ENCODE results near the gene TCEA3. TPM values are rescaled to one million over a fixed set of nuclear protein-coding genes. Genes with fewer than 3 reads are reported as not detected.

Gene TCEA3
- polyA plus RNA-seq, 1 experiment: 21.0 TPM

GRCh38 chr1:23343221-23344110, 81.1 kb downstream of the TCEA3 start:
- Histone ChIP-seq H3K4me3 (ENCODE audit: low read depth, low read length) (peak overlapping the region; percentile 76), H3K27me3 (ENCODE audit: control insufficient read depth, insufficient read depth, low read length) (no peaks in the 10 kb centered on the region), H3K36me3 (ENCODE audit: control insufficient read depth, insufficient read depth, low read length) (no peaks in the 10 kb centered on the region)
- no peak for DNase-seq (ENCODE audit: low read depth)
- CTCF ChIA-PET: interaction anchor here (0.6 to 1.2 kb wide), 4 partner anchors 61 to 159 kb away, joined by 3 to 7 read pairs (median 4); no protein-coding TSS in a partner anchor
- no peak for TF ChIP-seq CTCF (IDR thresholded peaks at IDR 0.05; ENCODE audit: insufficient read depth, low read depth, low read length)
- POLR2A ChIA-PET: interaction anchor here (0.5 to 1.1 kb wide), 4 partner anchors 25 to 141 kb away, joined by 3 to 6 read pairs (median 3); partner anchors contain the start of gene ASAP3

- CTCF ChIA-PET: interaction anchor here (1.7 kb wide), 1 partner anchor 62 kb away, joined by 7 read pairs; no protein-coding TSS in a partner anchor
Measured at GRCh38 chr1:23341931-23342692, 82.4 kb downstream of the TCEA3 start.

GRCh38 chr1:23339632-23340031, 84.9 kb downstream of the TCEA3 start:
- H3K36me3 ChIP-seq (ENCODE audit: control insufficient read depth, insufficient read depth, low read length): peaks cover 6% of the 10 kb centered on the region; the same call in 1 of the 2 replicates
- no peak overlapping the region for H3K4me3 ChIP-seq (ENCODE audit: low read depth, low read length)
- POLR2A ChIA-PET: no interaction called here
- no peak for TF ChIP-seq CTCF (IDR thresholded peaks at IDR 0.05; ENCODE audit: insufficient read depth, low read depth, low read length)
- DNase-seq (ENCODE audit: low read depth): no peak
- no peaks in the 10 kb centered on the region for H3K27me3 ChIP-seq (ENCODE audit: control insufficient read depth, insufficient read depth, low read length)
- CTCF ChIA-PET: interaction anchor here (1.1 to 2.4 kb wide), 2 partner anchors 10 to 63 kb away, joined by 3 to 10 read pairs; no protein-coding TSS in a partner anchor

More at GRCh38 chr1:23341931-23342692, 82.4 kb downstream of the TCEA3 start:
- TF ChIP-seq CTCF (IDR thresholded peaks at IDR 0.05; ENCODE audit: insufficient read depth, low read depth, low read length): no peak
- Histone ChIP-seq H3K27me3 (ENCODE audit: control insufficient read depth, insufficient read depth, low read length) (no peaks in the 10 kb centered on the region), H3K36me3 (ENCODE audit: control insufficient read depth, insufficient read depth, low read length) (peaks cover under 1% of the 10 kb centered on the region; the same call in 1 of the 2 replicates), H3K4me3 (ENCODE audit: low read depth, low read length) (peak overlapping the region; percentile 76)
- POLR2A ChIA-PET: interaction anchor here (1.1 kb wide), 1 partner anchor 61 kb away, joined by 3 read pairs; no protein-coding TSS in a partner anchor
- no peak for DNase-seq (ENCODE audit: low read depth)

GRCh38 chr1:23337869-23338268, 86.7 kb downstream of the TCEA3 start:
- H3K36me3 ChIP-seq (ENCODE audit: control insufficient read depth, insufficient read depth, low read length): peaks cover 7% of the 10 kb centered on the region; the same call in 1 of the 2 replicates
- no peak overlapping the region for H3K4me3 ChIP-seq (ENCODE audit: low read depth, low read length)
- ChIA-PET POLR2A (no interaction called here), CTCF (interaction anchor here (2.0 to 2.4 kb wide), 2 partner anchors 65 to 202 kb away, joined by 5 to 10 read pairs; no protein-coding TSS in a partner anchor)
- TF ChIP-seq CTCF (IDR thresholded peaks at IDR 0.05; ENCODE audit: insufficient read depth, low read depth, low read length): no peak
- no peaks in the 10 kb centered on the region for H3K27me3 ChIP-seq (ENCODE audit: control insufficient read depth, insufficient read depth, low read length)
- DNase-seq (ENCODE audit: low read depth): no peak

All from BJ (cell line).